GM04504 (cell line): Measurements from ENCODE around the gene PRDM1.

ENCODE experiments used
- DNase-seq: peaks from one replicate; pipeline ENCODE4 v3.0.0-alpha.2; 2012; ENCODE audit warnings: low read depth

The PRDM1 gene

DNA sequence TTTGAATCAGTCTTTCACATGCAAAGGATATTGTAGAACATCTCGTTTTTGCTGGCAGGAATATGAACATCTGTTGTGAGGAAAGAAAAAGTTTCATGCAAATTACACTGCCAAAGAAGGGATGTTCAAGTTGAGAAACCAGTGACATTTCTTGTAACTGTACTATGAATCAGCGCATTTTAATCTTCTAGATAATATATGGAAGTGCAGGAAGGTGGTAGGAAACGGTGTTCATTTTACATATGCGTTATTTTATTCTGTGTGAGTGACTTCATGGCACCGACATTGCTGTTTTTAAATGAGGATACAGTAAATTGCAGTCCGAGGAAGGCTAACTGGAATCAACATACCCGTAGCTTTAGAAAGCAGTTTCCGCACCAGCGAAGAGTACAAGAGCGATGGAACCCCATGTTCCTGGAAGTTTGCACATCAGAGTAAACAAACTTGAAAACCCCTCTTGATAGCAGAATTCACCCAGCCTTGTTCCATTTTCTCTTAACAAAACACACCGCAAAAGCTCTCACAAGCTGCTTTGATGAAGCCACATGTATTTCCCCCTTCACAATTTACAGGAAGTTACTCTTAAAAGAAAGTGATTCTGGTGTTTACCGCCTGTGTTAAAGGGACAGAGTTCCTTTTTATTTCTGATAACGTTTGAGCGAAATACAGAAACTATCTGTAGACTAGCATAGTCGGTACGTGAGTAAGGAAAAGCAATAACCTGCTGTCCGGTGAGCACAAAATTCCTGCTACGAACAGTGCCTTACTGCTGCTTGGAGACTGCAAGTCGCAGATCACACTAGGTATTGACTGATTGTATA, 11.5 kb downstream of the PRDM1 start:
- DNase-seq: no peak

DNA sequence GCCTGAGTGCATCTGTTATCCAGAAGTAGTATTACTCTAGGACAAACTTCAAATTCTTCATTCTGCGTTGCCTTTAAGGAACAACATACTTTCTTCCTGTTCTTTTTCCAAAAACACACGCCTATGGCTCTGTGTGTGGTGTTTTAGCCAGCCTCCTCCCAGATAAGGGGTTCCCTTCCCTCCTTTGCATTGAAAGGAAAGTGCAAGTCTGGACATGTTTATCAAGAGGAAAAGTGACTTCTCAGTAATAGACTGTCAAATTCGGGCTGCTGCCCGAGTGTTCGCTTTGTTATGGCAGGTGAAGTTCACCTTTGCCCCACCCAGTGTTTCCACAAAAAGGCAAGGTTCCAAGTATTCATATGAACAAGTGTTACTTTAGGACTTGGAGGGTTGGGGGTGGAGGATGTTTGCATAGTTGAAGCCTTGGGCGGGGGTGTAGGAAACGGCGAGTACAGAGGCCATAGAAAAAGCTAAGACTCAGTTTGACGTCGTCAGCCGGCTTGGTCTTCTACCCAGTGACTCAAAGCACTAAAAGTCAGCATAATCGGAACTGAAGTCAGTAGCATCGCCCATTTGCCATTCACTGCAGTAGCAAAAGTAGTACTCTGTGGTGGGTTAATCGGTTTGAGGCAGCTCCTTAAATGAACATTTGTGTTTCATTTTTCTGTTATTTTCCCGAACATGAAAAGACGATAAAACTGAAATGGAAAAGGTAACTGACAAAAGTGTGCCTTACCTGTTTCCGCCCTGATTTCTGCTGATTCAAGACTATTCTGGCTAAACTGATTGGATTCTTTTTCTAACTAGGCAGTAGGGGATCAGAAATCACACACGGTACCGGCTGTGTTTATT, 12.5 kb downstream of the PRDM1 start:
- DNase-seq: no peak

DNA sequence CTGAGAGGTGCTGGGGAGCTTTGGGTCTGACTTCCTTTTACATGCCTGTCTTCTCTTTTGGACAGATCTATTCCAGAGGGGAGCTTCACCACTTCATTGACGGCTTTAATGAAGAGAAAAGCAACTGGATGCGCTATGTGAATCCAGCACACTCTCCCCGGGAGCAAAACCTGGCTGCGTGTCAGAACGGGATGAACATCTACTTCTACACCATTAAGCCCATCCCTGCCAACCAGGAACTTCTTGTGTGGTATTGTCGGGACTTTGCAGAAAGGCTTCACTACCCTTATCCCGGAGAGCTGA, 13.1 kb downstream of the PRDM1 start:
- DNase-seq: no peak

DNA sequence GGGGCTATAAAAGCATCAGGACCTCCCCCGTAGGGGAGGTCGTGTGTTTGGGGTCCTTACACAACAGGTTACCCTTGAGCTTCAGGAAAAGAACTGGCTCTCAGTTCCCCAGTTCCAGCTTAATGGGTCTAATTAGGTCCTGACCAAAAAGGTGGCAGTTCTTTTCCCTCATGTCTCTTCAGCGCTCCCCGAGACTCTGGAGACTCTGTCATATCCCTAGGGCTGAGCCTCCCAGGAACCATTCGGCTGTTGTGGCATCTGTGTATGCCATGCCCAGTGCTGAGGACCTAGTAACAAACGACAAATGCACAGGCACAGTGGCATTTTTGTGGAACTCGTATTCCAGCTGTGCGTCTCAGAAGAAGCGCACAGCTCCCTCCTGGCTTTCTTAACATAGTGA, 14.6 kb downstream of the PRDM1 start:
- no peak for DNase-seq

DNA sequence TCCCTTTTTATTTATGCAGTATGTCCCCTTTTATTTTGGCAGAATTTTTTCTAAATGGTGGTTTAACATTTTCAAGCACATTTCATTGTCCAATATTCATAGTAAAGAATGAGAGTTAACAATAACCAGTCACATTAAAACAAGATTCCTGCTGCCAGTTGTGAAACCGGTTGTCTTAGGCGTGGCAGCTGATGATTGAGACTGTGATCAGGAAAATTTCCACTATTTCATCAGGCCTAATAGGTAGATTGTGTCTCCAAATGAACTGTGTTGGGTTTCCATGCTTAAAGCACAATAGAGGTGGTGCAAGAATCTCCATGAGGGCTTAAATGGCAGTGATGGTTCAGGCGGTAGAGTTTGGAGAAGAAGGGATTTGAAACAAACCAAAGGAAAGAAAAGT, 15.3 kb downstream of the PRDM1 start:
- DNase-seq: no peak

DNA sequence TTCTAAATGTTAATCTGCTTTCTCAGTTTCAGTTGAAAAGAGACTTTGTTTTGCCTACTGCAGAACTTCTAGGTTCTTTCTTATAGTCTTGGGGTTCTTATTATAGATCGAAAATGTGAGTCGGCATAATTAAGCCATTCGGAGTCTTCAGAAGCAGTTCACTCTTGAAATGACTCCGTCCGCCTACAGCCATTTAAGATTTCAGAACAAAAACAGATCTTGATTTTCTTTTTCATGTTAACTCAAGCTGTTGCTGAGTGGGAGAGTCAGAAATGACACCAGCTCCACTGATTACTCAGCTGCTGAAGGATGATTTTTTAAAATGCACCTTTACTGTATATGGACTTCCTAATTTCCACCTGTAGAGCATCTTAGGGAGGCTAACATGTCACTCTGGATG, 15.9 kb downstream of the PRDM1 start:
- DNase-seq: no peak

DNA sequence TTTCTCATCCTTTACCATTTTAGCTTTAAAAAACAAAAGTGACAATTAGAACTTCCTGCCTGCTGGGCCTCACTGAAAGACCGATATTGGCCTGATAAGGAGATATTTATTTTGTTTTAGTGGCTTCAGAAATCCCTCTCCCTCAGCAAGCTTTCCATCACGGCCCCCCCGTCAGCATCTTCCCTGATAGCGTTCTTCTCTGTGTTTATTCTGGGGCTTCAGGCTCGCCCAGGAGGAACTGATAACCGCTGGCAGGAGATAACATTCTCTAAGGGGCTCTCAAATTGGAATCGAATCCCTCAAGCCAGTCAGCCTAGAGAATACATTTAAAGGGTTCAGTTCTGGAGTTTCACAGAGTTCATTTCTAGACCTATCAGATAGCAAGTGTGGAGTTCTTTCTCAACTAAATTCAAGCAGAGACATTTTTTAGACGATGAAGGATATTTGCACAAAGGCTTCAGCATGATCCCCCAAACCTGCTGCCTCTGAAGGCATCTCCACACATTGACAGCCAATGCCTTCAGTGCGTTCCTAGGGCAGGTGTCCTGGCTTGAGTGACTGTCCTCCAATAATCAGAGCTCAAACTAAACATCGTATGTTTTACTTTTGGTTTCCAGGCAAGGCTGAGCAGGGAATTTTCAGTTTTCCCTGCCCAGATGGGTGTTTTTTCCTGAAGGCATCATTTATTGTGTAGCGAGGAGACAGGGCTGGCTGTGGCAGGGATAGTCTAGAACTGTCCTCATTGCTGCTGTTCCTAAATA, 17.0 kb downstream of the PRDM1 start:
- DNase-seq: no peak

DNA sequence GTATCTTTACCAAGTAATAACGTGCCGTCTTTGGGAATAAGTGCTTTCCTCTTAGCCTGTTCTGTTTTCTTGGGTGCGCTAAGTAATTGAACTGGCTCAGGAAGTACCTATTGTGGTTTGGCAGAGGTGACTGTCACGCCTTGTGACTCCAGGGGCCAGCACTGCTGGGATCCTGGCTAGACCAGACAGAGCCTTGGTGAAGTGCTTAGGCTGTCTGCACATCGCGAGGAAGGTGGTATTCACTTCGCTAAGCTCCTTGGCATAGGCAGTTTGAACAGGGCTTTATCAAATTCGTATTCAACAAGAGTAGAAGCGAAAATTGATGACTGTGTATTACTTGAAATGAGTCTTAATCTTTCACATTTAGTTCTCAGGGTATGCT, 17.6 kb downstream of the PRDM1 start:
- no peak for DNase-seq

DNA sequence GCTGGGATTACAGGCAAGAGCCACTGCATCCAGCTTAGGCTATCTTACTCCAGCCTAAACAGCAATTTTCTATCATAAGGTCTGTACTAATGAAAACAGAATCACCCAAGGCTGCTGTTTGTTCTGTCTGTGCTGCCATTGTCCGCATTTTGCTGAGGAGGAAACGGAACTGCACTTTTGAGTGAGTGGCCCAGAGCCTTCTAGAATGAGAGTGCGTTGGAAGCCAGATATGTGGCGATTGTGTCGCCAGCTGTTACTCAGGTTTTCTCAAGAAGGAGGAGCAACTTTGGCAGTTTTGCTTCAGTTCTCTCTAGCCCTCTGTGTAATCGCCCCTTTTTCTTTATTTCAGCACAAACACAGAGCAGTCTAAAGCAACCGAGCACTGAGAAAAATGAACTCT, 18.3 kb downstream of the PRDM1 start:
- DNase-seq: no peak

DNA sequence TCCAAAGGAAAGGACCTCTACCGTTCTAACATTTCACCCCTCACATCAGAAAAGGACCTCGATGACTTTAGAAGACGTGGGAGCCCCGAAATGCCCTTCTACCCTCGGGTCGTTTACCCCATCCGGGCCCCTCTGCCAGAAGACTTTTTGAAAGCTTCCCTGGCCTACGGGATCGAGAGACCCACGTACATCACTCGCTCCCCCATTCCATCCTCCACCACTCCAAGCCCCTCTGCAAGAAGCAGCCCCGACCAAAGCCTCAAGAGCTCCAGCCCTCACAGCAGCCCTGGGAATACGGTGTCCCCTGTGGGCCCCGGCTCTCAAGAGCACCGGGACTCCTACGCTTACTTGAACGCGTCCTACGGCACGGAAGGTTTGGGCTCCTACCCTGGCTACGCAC, 18.8 kb downstream of the PRDM1 start:
- DNase-seq: no peak

DNA sequence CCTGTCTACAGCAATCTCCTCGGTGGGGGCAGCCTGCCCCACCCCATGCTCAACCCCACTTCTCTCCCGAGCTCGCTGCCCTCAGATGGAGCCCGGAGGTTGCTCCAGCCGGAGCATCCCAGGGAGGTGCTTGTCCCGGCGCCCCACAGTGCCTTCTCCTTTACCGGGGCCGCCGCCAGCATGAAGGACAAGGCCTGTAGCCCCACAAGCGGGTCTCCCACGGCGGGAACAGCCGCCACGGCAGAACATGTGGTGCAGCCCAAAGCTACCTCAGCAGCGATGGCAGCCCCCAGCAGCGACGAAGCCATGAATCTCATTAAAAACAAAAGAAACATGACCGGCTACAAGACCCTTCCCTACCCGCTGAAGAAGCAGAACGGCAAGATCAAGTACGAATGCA, 19.4 kb downstream of the PRDM1 start:
- no peak for DNase-seq

DNA sequence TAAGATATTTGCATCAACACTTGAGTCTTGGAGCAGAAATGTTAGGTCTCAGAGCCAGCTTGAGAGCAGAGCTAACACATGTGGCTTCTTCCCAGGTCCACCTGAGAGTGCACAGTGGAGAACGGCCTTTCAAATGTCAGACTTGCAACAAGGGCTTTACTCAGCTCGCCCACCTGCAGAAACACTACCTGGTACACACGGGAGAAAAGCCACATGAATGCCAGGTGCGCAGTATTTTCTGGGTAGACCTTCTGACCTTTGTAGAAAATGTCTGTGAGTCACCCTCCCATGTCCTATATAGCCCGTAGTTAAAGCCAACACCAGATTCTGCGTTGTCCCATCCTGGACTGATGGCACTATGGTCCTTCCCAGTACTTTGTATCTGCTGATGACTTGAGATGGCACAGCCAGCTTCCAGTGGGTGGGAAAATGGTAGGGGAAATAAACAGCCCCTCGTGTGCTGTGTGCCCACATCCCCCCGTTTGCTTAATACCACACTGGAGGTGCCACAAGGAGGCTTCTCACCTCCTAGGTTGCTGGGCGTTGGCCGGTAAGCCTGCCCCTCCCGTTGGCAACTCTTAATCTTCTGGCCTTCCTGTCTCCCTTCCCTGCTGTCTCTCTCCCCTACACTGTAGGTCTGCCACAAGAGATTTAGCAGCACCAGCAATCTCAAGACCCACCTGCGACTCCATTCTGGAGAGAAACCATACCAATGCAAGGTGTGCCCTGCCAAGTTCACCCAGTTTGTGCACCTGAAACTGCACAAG, 20.3 kb downstream of the PRDM1 start:
- no peak for DNase-seq

DNA sequence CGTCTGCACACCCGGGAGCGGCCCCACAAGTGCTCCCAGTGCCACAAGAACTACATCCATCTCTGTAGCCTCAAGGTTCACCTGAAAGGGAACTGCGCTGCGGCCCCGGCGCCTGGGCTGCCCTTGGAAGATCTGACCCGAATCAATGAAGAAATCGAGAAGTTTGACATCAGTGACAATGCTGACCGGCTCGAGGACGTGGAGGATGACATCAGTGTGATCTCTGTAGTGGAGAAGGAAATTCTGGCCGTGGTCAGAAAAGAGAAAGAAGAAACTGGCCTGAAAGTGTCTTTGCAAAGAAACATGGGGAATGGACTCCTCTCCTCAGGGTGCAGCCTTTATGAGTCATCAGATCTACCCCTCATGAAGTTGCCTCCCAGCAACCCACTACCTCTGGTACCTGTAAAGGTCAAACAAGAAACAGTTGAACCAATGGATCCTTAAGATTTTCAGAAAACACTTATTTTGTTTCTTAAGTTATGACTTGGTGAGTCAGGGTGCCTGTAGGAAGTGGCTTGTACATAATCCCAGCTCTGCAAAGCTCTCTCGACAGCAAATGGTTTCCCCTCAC, 21.0 kb downstream of the PRDM1 start:
- no peak for DNase-seq

DNA sequence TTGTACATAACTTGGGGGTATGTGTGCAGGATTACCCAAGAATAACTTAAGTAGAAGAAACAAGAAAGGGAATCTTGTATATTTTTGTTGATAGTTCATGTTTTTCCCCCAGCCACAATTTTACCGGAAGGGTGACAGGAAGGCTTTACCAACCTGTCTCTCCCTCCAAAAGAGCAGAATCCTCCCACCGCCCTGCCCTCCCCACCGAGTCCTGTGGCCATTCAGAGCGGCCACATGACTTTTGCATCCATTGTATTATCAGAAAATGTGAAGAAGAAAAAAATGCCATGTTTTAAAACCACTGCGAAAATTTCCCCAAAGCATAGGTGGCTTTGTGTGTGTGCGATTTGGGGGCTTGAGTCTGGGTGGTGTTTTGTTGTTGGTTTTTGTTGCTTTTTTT, 22.0 kb downstream of the PRDM1 start:
- DNase-seq: no peak

DNA sequence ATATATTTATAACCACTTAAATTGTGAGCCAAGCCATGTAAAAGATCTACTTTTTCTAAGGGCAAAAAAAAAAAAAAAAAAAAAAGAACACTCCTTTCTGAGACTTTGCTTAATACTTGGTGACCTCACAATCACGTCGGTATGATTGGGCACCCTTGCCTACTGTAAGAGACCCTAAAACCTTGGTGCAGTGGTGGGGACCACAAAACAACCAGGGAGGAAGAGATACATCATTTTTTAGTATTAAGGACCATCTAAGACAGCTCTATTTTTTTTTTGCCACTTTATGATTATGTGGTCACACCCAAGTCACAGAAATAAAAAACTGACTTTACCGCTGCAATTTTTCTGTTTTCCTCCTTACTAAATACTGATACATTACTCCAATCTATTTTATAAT, 22.9 kb downstream of the PRDM1 start:
- DNase-seq: no peak

DNA sequence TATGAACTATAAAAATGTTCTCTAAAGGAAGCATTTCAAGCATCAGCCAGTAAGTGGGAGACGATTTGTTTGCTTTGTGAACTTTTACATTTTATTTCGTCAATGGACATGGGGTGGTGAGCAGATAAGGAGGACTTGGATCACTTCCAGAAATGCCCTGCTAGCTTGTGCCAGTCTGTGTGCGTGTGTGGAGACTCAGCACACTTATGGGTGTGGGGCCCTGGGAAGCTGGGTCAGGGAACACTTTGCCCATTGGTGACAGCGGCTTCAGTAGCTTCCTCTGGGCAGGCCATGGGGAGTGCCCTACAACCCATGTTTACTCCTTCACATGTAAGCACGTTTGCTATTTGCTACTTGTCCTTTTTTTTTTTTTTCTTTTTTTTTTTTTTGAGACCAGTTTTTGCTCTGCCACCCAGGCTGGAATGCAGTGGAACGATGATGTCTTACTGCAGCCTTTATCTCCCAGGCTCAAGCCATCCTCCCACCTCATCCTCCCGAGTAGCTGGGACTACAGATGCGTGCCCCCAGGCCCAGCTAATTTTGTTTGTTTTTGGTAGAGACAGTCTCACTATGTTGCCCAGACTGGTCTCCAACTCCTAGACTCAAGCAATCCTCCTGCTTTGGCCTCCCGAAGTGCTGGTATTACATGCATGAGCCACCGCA, 24.2 kb downstream of the PRDM1 start:
- no peak for DNase-seq

DNA sequence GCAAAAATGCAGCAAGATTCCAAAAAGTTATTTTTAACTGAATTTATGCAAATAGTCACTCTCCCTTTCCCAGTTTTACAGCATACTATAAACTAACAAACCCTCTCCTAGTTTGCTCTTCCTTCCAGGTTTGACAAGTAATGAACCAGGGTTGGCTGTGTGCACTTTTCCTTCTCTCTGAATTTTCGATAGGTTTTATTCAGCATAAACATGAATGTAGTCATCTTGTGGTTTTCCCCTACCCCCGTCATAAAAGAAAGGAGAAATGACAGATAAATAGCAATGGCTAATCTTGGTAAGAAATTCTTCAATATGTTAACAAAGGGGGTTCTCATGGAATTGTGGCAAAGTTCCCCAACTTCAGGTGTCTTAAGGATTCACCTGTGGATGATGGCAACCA, 26.3 kb downstream of the PRDM1 start:
- no peak for DNase-seq

DNA sequence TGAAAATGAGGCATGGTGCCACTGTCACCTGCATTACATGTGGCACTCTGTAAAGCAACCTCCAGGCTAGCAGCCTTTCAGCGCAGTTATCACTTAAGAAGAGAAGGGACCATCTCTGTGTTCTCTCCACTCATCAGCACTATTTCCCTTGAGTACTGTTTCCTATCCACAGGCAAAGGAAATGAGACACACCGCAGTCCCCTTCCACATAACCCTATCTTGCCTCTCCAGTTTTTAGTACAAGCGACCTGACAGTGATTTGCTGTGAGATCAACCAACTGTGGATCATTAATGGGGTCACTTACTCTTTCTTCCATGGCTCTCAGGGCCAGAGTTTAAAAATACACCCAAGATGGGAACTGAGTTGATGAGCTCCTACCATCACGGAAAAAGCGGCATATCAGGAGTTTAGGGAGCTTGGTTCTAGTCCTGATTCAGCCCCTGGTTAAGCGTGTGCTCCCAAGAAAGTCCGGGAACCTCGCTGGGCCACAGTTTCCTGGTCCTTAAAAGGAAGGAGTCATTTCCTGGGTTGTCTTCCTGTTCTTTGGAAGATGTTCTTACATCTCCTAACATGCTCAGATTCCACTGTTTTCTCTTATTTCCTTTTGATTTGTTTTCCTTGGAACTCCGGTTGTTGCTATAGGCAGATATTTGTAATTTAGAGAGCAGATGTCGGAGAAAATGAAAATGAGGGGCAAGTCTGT, 27.3 kb downstream of the PRDM1 start:
- DNase-seq: no peak

DNA sequence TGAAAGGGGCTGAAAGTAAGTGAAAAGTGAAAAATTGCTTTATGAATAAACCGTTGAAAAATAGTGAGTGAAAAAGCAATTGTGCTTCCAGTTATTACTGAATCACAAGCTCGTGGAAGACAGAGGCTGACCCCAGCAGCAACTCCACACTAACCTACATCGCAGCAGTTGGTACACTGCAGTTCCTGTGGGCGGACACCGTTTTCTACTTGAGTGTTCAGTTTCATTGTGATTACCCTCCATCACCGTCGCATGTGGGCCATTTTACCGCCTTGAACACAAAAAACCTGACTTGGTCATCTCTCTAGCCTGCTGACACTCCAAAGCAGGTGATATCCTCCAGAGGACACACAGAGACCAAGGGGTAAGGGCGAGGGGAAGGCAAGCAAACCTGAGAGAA, 28.4 kb downstream of the PRDM1 start:
- DNase-seq: no peak

DNA sequence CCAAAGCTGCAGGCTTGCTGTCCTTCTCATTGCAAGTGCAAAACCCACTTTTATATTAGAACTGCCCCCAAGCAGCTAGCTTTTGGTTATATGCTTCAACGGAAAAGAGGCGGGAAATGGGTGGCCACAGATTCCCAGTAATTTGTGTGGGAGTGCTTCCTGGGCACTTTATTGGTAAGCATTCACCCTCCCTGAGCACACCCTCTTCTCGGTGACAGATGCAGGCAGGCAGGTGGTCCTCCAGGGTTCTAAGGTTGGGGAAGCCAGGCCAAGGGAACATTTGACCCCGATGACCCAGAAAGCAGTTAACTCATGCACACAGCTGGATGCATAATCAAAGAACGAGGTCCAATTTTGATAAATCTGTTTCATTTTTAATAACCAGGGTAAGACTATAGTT, 29.1 kb downstream of the PRDM1 start:
- DNase-seq: no peak
